Measurements from ENCODE around the gene MLPH.
A peak's percentile ranks its signal among the peaks of the same experiment; 100 is the strongest.

MLPH gene

DNA sequence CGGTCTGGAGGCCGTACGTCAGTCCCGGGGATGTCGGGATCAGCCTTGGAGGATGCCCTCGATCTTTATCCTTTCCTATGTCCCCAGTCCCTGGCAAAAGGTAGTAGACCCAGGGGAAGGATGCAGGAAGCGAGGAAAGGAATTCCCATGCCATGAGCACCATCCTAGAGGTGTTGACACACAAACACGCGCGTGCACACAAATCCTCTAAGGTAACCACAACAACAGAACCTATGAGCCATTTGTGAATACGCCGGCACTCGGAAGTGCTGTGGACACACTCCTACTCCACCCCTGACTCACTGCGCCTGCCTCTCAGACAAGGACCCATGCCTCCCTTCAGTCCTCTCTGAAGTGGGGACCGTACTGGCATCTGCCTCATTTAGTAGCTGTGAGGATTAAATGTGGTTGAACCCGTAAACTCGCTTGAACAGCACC is 11.3 kb upstream of the MLPH start:
- peak; percentile 32 to 39 (median 38) for DNase-seq (ENCODE audit: low read depth in 2 of 3, low spot score in 1 of 3)

DNA sequence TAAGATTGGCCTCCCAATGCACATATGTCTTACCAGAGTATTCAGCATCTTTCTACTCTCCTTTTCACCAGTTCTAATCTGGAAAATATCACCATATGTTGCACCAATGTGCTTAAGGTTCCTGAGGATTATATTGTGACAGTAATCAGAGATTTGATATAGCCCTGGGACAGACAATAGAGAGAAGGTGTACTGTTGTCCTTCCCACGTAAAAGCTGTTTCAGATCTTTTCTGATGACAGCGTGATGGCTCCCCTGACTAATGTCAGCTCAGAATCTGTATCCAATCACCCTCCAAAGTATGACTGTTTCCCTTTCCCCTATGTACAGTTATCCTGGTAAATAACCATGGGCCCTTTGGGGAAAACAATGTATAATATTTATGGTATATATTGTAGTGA is 9.0 kb upstream of the MLPH start:
- DNase-seq (ENCODE audit: low read depth in 2 of 3, low spot score in 1 of 3): no peak

DNA sequence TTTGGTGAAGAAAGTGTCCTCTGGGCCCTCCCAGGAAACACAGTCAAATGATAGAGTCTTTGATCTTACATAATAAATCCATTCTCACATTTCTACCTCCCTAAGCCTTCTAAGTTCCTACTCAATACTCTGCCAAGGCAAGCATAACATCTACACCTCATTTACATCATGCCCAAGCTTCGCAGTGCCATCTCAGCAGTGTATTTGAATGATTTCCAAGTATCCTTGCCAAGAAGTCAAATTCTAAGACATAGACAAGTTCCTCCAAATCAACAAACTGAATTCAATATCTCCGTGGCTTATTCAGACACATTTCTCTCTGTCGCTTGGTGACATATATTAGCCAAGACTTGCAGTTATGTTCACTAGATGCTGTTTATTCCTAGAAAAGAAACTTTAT is 8.1 kb upstream of the MLPH start:
- DNase-seq (ENCODE audit: low read depth in 2 of 3, low spot score in 1 of 3): no peak

DNA sequence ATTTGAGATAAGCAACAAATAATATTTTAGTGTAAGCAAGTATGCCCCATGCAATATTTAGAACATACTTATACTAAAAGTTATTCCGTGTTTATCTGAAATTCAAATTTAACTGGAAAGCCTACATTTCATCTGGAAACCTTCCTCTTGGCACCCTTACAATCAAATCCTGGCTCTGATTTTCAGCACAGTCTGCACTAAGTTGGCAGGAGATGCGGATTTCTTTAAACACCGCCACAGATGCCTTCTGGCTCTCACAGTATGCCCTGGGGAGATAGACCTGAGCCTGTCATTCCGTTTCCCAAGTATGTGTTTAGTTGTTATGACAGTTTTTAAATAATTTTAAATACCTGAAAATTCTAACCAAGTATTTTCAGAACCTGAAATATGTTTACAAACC is 7.3 kb upstream of the MLPH start:
- DNase-seq (ENCODE audit: low read depth in 2 of 3, low spot score in 1 of 3): no peak

DNA sequence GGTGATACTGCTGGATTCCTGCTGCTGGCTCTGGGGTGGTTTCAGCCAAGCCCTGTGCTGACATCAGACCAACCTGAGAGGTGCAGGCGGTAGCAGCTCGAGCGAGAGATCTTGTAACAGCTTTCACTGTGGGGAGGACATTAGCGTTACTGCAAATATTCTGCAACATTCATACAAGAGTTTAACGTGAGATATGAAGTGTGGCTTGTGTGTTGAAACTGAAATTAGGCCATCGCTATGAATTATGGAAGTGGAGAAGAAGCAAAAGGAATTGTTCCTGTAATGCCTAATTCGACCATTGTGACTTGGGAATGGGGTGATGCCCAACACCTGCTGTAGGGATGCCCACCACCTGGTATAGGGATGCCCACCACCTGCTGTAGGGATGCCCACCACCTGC is 6.5 kb upstream of the MLPH start:
- no peak for DNase-seq (ENCODE audit: low read depth in 2 of 3, low spot score in 1 of 3)

DNA sequence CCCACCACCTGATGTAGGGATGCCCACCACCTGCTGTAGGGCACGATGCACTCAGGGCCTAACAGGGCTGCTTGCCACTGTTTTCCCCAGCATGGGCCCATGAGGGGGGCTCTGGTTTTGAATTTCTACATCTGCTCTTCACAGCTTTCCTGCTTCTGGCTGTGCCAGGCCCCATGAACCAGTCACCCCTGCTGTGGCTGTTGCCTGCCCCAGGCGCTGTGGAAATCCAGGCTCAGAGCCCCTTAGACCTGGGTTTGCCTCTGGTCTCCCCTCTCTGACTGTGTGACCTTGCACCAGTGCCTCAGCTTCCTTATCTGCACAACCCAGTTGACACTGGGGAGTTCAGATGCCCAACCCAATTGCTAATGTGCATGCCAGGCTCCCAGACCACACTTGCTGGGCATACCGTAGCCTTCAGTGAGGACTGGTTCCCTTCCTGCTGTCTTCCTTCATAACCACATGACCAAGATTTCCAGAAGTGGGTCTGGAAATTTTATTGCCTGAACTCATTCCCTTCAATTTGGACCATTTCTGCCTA is 6.0 kb upstream of the MLPH start:
- no peak for DNase-seq (ENCODE audit: low read depth in 2 of 3, low spot score in 1 of 3)

DNA sequence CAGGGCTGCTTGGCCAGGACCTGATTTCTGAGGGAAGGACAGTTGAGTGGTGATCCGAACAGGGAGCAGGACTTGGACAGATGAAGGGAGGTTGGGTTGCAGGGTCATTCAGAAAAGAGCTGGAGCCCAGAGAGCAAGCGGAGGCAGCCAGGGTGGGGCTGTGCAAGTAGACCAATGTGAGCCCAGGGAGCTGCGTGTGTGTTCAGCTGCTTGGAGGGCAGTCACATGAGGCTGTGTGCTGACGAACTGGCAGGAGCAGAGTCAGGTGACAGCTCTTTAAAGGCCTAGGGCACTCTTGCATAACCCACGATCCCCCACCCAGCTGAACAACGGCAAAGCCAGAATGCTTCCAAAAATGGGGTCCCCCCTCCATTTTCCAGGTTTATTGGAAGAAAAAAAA is 4.6 kb upstream of the MLPH start:
- DNase-seq (ENCODE audit: low read depth in 2 of 3, low spot score in 1 of 3): no peak

DNA sequence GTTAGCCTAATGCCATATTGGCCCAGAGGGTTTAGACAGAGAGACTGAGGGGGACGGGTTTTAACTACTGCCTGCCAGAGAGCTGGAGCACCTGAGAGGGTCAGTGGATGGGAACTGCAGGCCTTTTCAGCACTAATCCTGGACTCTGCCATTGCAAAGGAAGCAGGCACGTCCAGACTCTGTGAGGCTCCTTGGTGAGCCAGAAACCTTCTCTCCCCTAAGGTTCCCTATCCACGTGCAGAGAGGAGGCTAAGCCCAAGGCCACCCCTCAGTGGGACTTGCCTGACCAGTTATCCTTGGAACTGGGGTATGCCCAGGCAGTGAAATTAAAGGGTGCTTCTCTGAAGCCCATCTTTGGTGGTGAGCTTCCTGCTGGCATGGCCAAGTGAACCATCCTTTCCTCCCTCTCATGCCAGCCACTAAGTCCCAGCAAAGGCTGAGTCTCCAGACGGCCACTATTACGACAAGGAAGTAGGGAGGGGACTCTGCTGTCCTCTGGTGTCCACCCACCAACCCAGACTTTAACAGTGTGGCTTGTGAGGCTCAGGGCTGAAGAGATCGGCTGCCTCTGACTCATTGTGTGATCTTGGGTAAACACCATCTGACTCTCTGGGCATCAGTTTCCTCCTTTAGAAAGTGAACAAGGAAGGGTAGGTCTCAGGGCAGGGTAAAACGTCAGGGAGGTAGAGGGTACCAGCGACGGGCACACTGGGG is 3.9 kb upstream of the MLPH start:
- no peak for DNase-seq (ENCODE audit: low read depth in 2 of 3, low spot score in 1 of 3)

DNA sequence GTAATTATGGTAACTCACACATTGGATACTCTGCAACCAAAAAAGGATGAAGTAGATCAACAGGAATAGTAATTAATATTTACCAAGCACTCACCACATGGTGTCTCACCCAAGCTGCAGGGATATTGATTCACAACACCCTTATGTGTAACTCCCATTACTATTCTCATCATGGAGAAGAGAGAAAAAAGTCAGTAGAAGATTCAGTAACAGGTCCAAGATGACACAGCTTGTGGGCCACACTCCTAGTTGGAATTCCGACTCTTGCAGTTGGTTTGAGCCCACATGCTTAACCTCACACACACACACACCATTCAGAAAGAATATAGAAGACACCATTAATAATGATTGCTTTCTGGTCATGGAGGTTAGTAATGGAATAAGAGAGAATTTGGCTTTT is 1.7 kb upstream of the MLPH start:
- DNase-seq (ENCODE audit: low read depth in 2 of 3, low spot score in 1 of 3): no peak

DNA sequence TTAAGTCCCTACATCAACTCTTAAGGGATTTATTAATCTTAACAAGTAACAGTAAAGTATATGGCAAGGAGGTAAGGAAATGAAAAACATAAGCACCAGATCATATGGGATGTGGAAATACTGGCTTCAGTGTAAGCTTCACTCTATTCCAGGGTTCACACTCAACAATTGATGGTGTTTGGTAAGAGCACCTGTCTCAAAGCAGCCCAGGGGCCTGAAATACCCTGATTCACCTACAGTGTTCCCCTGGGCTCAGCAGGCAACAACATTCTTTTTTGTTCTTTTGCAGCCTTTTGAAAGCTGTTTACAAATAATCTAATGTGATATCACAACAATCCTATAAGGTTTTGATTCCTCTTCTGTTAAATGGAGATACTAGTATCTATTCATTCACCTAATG is 1.2 kb upstream of the MLPH start:
- DNase-seq (ENCODE audit: low read depth in 2 of 3, low spot score in 1 of 3): no peak

DNA sequence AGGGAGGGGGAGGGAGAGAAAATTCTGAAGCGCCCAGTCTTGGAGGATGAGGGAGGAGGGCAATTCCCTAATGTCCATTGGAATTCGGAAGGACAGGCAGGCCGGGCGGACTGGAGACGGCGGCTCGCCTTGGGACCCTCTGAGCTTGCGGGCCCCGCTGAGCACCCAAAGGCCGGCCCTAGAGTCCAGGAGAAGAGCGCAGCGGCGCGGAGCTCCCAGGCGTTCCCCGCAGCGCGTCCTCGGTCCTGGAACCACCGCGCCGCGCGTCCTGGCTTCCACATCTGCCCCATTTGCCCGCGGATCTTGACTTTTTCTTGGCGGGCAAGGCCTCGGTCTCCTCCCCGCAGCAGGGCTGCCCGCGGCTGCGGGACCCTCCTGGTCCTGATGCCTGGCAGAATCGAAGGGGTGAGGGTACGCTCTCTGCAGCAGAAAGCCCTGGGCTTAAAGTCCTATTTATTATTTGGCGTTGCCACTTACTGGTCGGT is 675 bp upstream of the MLPH start:
- no peak for DNase-seq (ENCODE audit: low read depth in 2 of 3, low spot score in 1 of 3)

DNA sequence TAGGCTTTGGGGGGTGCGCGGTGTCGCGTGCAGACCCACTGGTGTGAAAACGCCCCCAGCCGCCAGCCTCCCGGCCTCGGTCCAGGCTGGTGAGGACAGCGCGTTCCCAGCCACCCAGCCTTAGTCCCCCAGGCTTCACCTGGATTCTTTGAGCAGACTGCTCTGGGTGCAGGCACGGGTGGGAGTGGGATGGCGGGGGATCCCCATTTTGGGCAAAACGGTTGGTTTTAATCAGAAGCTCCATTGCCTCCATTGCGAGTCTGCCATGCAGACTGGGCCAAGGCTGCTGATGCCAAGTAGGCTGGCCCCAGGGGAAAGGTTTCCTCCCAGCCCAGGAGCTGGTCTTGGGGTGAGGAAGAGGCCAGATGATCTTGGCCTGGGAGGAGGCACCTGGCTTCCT is 445 bp downstream of the MLPH start:
- DNase-seq (ENCODE audit: low read depth in 2 of 3, low spot score in 1 of 3): no peak

DNA sequence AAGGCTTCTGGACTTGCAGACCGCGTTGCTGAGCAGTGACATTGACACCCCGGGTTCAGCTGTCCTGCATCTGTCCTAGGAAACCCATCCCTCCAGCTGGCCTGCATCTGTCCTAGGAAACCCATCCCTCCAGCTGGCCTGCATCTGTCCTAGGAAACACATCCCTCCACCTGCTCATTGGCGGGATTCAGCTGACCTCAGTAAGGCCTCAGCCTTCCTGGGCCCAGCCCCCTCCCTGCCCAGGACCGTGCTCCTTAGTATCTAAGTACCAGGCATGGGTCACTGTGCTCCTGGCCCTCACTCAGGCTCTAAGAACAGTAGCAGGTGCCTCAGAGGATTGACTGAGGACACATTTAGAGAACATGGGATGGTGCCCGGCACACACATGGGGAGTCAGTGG is 1.2 kb downstream of the MLPH start:
- DNase-seq (ENCODE audit: low read depth in 2 of 3, low spot score in 1 of 3): no peak

DNA sequence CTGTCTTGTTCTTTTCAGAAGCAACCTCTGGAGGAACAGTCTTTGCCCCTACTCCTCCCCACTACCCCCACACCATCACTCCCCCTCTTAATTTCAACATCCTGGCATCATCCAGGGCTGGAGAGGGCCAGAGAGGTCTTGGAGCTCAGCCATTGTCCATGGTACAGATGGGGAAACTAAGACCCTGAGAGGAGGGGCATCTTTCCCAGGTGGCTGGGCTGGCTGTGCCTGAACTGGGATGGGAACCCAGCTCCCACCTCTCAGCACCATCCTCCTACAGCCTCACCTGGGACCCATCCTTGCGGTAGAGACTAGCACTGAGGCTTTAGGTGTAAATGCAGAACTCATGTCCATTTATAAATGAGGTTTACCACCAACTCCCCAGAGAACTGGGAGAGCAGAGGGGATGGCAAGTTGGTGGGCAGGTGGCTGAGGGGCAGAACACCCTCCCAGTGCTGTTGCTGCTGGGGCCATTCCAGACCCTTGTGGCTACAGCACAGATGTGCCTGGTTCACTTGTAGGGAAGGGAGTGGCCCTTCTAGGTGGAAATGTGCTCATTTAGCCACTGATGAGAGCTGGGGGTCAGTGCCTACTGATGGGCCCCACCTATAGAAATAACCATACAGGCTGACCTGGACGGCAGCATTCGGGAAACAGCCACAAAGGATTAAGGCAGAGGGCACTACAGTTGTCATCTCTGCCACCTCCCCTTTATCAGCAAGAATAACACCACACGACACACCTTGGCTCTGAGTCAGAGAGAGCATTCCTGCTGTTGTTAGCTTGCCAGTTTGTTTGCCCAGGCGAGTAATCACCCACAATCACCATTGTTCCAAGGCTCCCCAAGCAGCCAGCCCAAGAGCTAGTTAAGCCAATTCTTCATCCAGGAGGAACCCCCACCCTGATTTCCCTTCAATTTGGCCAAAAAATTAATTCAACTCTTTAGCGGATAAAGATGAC is 2.1 kb downstream of the MLPH start:
- no peak for DNase-seq (ENCODE audit: low read depth in 2 of 3, low spot score in 1 of 3)

DNA sequence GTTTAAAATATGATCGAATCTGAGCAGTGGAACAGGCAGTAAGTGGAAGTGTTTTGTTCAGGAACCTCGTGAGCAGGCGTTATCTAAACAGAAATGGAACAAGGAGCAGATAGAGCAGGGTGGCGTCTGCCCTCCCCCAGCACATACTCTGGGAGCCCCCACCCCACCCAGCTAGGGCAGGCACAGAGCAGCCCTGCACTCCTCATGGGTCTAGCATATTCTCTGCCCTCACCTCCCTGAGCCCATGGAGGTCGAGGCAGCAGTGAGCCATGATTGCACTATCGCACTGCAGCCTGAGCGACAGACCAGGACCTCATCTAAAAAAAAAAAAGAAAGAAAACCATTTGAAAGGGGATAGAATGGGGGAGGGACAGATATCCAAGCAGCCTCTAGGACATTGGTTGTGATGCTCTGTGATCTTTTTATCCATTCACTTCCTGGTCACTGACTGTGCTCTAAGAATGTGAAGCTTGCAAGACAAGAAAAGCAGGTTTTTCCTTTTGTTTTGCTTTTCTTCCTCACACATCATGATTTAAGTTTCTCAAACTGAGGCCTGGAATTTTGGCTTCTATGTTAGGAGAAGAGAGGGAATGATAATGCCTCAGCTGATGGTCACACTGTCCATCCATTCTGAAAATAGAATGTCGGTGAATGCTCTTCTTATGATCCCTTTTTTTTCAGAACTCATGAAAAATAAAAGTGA is 3.1 kb downstream of the MLPH start:
- DNase-seq (ENCODE audit: low read depth in 2 of 3, low spot score in 1 of 3): no peak

DNA sequence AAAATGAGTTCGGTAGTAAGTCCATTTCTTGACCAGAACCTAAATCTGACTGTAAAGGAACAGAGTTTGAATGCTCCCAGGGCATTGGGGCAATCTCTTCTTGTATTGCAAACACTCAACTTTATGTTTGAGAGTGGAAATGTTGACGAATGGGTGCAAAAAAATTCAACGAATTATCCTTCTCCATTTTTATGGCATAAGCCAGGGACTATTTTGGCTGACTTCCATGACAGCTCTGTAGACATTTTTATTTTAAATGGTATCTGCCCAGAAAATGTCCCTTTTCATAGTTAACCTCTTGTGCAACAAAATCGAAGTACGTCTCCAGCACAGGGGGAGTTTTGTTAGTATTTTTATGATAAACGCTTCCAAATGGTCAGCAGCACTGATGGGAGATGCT is 3.7 kb downstream of the MLPH start:
- no peak for DNase-seq (ENCODE audit: low read depth in 2 of 3, low spot score in 1 of 3)

DNA sequence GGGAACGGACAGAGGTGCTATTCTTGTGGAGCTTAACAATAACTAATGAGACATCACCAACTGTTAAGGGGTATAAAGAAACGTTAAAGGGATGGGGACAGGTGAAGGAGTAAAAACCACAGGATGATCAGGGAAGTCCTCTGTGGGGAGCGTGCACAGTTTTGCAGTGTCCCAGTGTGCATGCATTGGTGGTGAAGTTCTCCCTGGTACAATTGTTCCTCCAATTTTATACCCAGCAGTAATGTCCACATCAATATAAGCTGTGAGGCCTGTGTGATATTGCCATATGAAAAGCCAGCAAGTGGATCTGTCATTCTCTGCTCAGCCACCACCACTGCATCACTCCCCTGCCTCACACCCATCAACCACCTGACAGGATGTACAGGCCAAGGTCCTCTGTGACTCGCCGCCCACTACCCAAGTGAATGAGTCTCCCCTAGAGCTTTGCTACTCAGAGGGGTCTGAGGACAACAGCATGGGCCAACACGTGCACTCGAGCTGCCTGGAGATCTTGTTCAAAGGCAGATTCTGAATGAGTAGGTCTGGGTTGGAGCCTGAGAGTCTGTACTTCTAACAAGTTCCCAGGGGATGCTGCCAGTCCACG is 4.6 kb downstream of the MLPH start:
- no peak for DNase-seq (ENCODE audit: low read depth in 2 of 3, low spot score in 1 of 3)

DNA sequence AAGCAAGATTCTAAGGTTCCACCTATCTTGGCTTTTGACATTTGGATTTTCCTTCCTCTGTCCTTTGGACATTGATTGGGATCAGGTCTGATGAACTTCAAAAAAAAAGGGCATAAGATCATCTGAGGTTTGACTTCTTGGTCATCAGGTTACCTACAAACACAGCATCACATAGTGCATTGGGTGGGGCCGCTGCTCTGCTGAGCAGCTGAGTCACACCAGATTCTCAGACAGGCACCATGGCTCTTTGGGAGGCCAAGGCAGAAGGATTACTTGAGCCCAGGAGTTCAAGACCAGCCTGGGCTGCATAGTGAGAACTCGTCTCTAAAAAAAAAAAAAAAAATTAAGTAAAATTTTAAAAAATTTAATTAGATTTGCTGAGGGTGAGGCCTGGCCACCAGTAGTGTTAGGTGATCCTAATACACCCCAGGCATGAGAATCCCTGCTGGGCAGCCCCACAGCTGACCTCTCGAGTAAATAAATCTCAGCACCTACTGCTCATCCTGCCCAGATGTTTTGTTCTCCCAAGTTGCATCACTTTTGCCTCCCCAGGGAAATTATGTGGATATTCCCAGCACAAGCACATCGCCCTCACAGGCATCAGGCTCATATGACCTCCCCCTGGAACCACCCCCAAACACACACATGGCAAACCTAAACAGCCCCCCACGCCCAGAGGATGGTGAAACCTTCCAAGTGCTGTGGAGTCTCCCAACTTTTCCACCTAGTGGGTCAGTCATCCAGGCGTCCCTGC is 5.3 kb downstream of the MLPH start:
- DNase-seq (ENCODE audit: low read depth in 2 of 3, low spot score in 1 of 3): no peak

DNA sequence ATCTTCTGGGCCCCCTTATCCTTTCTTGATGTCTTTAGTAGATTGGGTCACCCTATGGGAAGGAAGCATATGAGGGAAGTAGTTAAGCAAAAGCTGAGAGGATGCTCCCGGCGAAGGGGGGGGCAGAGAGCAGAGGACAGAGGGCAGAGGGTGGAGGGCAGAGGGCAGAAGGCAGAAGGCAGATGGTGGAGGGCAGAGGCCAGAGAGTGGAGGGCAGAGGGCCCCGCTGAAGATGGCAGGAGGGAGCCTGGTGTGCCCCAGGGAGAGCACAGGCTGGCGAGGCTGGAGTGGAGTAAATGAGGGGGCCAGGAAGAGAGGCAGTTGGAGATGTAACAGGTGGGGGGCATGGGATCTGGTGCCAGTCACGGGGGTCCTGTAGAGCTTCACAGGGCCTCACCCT is 7.0 kb downstream of the MLPH start:
- DNase-seq (ENCODE audit: low read depth in 2 of 3, low spot score in 1 of 3): no peak

DNA sequence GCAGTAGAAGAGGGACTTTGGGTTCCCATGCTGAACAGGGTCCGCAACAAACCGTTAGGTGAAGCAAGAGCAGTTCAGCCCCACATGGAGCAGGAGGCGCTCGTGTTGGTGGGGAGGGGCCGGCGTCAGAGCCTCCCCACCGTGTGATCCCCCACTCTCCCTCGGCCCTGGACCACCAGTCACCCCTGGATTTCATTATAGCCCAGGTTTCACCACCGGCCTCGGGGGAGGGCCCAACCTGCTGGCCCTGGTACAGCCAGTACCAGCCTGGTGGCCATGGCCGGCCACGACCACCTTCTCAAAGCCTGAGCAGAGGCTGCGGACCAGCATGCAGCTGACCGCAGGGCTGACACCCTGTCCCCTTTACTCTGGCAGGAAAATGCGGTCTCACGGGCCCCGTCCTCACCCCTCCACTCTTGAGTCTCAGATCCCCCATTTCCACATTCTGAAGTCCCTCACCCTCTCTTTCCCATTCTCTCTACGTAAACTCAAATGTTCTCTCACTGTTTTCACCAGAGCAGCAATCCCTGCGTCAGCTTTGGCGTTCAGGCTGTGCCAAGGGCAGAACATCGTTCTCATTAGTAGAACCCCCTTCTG is 8.6 kb downstream of the MLPH start:
- DNase-seq (ENCODE audit: low read depth in 2 of 3, low spot score in 1 of 3): no peak

Data from stimulated activated CD4-positive, alpha-beta T cell treated with anti-CD3 and anti-CD28 coated beads, Interleukin-12 subunit alpha, Interleukin-12 subunit beta, amount 100 ng/mL, for 48 hours (primary cell).